RKO (cell line): ENCODE measurements around the gene KRTAP5-5.
"Not testable (repeated sequence)": the region's sequence is repeated elsewhere in the genome, so short reads cannot be mapped to it uniquely, and the experiment has no call there.

Source experiments
- DNase-seq: peaks from one replicate; pipeline ENCODE4 v3.0.0-alpha.2; 2016; ENCODE audit warnings: low spot score

Gene KRTAP5-5

GRCh38 chr11:1642288-1643145, 12.9 kb downstream of the KRTAP5-5 start:
- DNase-seq: no peak

- DNase-seq: no peak
Measured at GRCh38 chr11:1643146-1643690, 13.6 kb downstream of the KRTAP5-5 start.

GRCh38 chr11:1644601-1645356, 15.2 kb downstream of the KRTAP5-5 start:
- DNase-seq: no peak

- no peak for DNase-seq
Measured at GRCh38 chr11:1645357-1645821, 15.8 kb downstream of the KRTAP5-5 start.

- not testable (repeated sequence) for DNase-seq
Measured at GRCh38 chr11:1646540-1646939, 17.0 kb downstream of the KRTAP5-5 start.

GRCh38 chr11:1647901-1648652, 18.5 kb downstream of the KRTAP5-5 start:
- no peak for DNase-seq

GRCh38 chr11:1648653-1649420, 19.3 kb downstream of the KRTAP5-5 start:
- no peak for DNase-seq

GRCh38 chr11:1650034-1650917, 20.7 kb downstream of the KRTAP5-5 start:
- no peak for DNase-seq

GRCh38 chr11:1650918-1651262, 21.3 kb downstream of the KRTAP5-5 start:
- no peak for DNase-seq

- no peak for DNase-seq
Measured at GRCh38 chr11:1651411-1651980, 21.9 kb downstream of the KRTAP5-5 start.

- no peak for DNase-seq
Measured at GRCh38 chr11:1652026-1652425, 22.5 kb downstream of the KRTAP5-5 start.

GRCh38 chr11:1652442-1652770, 22.8 kb downstream of the KRTAP5-5 start:
- DNase-seq: no peak

GRCh38 chr11:1652771-1653540, 23.4 kb downstream of the KRTAP5-5 start:
- DNase-seq: peak; percentile 60

GRCh38 chr11:1653541-1654387, 24.2 kb downstream of the KRTAP5-5 start:
- DNase-seq: no peak

GRCh38 chr11:1654388-1655167, 25.0 kb downstream of the KRTAP5-5 start:
- no peak for DNase-seq

- DNase-seq: no peak
Measured at GRCh38 chr11:1655168-1656060, 25.8 kb downstream of the KRTAP5-5 start.

- no peak for DNase-seq
Measured at GRCh38 chr11:1656061-1656441, 26.5 kb downstream of the KRTAP5-5 start.
